A549 (cell line): ENCODE data around the gene PCED1B. TPM values are rescaled to one million over a fixed set of nuclear protein-coding genes. Genes with fewer than 3 reads are reported as not detected.

Experiments used
- ATAC-seq, 2 experiments: fragments of 200-7000 bp in 1 of 2; fragments of >200 bp in 1 of 2; cut with Nextera tagmentation in 1 of 2; cut with Tn5 transposase in 1 of 2; 3 replicates each; pipeline versions ENCODE4 v1.8.0 to v1.9.1; 2018 to 2020; ENCODE audit warnings: mild to moderate bottlenecking in 1 of 2, moderate library complexity in 1 of 2
- CTCF ChIA-PET: fragments of 300-600 bp; sonication (Branson Sonifier 250); formaldehyde crosslinking; extraction: SDS; loops from one replicate; lab custom pipeline; 2021; ENCODE audit warnings: antibody characterized with exemption, inconsistent platforms; lab: Yijun Ruan, JAX
- POLR2A ChIA-PET: fragments of 350-600 bp; formaldehyde crosslinking; extraction: SDS; loops from one replicate; lab custom pipeline; 2021; ENCODE audit warnings: antibody characterized with exemption, inconsistent platforms; lab: Yijun Ruan, JAX
- DNase-seq, 2 experiments: peaks; one replicate each; pipeline versions ENCODE4 v3.0.0 to v3.0.0-alpha.2; 2011 to 2016; ENCODE audit warnings: low read depth in 1 of 2, low spot score in 1 of 2
- FAIRE-seq: peaks from 2 replicates; lab custom pipeline; 2011; peaks lifted over from hg19 to GRCh38; lab: Jason Lieb, UNC
- H3K27ac ChIP-seq, 2 experiments: fragments of >200 bp; sonication (Bioruptor Twin); formaldehyde crosslinking; 3 replicates each; pipeline ENCODE4 v1.5.1; 2016 to 2017
- H3K4me1 ChIP-seq: fragments of >200 bp; sonication (Bioruptor Twin); formaldehyde crosslinking; 3 replicates; pipeline ENCODE4 v1.6.1; 2016
- H3K4me2 ChIP-seq: fragments of >200 bp; sonication (Bioruptor Twin); formaldehyde crosslinking; 3 replicates; pipeline ENCODE4 v1.6.1; 2016
- H3K4me3 ChIP-seq: fragments of >200 bp; sonication (Bioruptor Twin); formaldehyde crosslinking; 3 replicates; pipeline ENCODE4 v1.5.1; 2016
- H3K9me3 ChIP-seq: fragments of >200 bp; sonication (Bioruptor Twin); formaldehyde crosslinking; 3 replicates; pipeline ENCODE4 v1.6.1; 2016
- ATOH8 ChIP-seq: fragments of 250-450 bp; sonication (Bioruptor Pico); IDR thresholded peaks from 2 replicates; pipeline ENCODE4 v1.5.0; 2020; ENCODE audit warnings: low read depth, mild to moderate bottlenecking, moderate library complexity
- CBX2 ChIP-seq: fragments of 200-600 bp; sonication (generic); IDR thresholded peaks from 2 replicates; pipeline ENCODE4 v1.6.1; 2016; ENCODE audit warnings: low read depth, mild to moderate bottlenecking, borderline replicate concordance
- EHF ChIP-seq: fragments of 250-450 bp; sonication (Bioruptor Pico); IDR thresholded peaks from 2 replicates; pipeline ENCODE4 v1.5.0; 2020; ENCODE audit warnings: mild to moderate bottlenecking
- EP300 ChIP-seq, 2 experiments: fragments of >200 bp; sonication (Bioruptor Twin); formaldehyde crosslinking; IDR thresholded peaks; 2 replicates in 1 of 2; 3 replicates in 1 of 2; pipeline ENCODE4 v1.6.1; 2016 to 2017
- FOSB ChIP-seq: fragments of 250-450 bp; sonication (Bioruptor Pico); IDR thresholded peaks from 2 replicates; pipeline ENCODE4 v1.5.0; 2020; ENCODE audit warnings: mild to moderate bottlenecking, moderate library complexity
- FOSL2 ChIP-seq, 2 experiments: fragments of 450-650 bp in 1 of 2; fragments of >200 bp in 1 of 2; sonication (Bioruptor Twin) in 1 of 2; formaldehyde crosslinking; IDR thresholded peaks; 2 replicates each; pipeline versions ENCODE4 v1.5.0 to v1.6.1; 2016 to 2020; ENCODE audit warnings: mild to moderate bottlenecking in 1 of 2, moderate library complexity in 1 of 2
- FOXS1 ChIP-seq: fragments of 250-450 bp; sonication (Bioruptor Pico); IDR thresholded peaks from 2 replicates; pipeline ENCODE4 v1.5.0; 2020; ENCODE audit warnings: mild to moderate bottlenecking, moderate library complexity
- HDAC2 ChIP-seq: fragments of 200-600 bp; sonication (generic); IDR thresholded peaks from 2 replicates; pipeline ENCODE4 v1.6.1; 2016
- HEYL ChIP-seq: fragments of 250-450 bp; sonication (Bioruptor Pico); IDR thresholded peaks from 2 replicates; pipeline ENCODE4 v1.8.0; 2021; ENCODE audit warnings: mild to moderate bottlenecking, moderate library complexity
- HOXA7 ChIP-seq: fragments of 250-450 bp; sonication (Bioruptor Pico); IDR thresholded peaks from 2 replicates; pipeline ENCODE4 v1.5.0; 2020; ENCODE audit warnings: mild to moderate bottlenecking, moderate library complexity
- HOXB13 ChIP-seq: fragments of 250-450 bp; sonication (Bioruptor Pico); IDR thresholded peaks from 2 replicates; pipeline ENCODE4 v1.5.0; 2020; ENCODE audit warnings: low read depth, mild to moderate bottlenecking, moderate library complexity
- HOXB5 ChIP-seq: fragments of 250-450 bp; sonication (Bioruptor Pico); IDR thresholded peaks from 2 replicates; pipeline ENCODE4 v1.5.0; 2020; ENCODE audit warnings: mild to moderate bottlenecking, moderate library complexity
- JUN ChIP-seq, 2 experiments: fragments of >200 bp; sonication (Bioruptor Twin); formaldehyde crosslinking; IDR thresholded peaks; 2 replicates in 1 of 2; 3 replicates in 1 of 2; pipeline ENCODE4 v1.6.1; 2016 to 2017
- JUNB ChIP-seq: fragments of >200 bp; sonication (Bioruptor Twin); formaldehyde crosslinking; IDR thresholded peaks from 2 replicates; pipeline ENCODE4 v1.6.1; 2016
- KDM5A ChIP-seq: fragments of 200-600 bp; sonication (generic); IDR thresholded peaks from 2 replicates; pipeline ENCODE4 v1.6.1; 2016; ENCODE audit warnings: antibody characterized with exemption, mild to moderate bottlenecking
- MAZ ChIP-seq: fragments of 150-350 bp; IDR thresholded peaks from 2 replicates; pipeline ENCODE4 v1.6.1; 2014; ENCODE audit warnings: antibody characterized with exemption, low read depth, low read length, borderline replicate concordance
- NPAS2 ChIP-seq: fragments of 250-450 bp; sonication (Bioruptor Pico); IDR thresholded peaks from 2 replicates; pipeline ENCODE4 v1.8.0; 2022; ENCODE audit warnings: mild to moderate bottlenecking, moderate library complexity, borderline replicate concordance
- TFCP2L1 ChIP-seq: fragments of 250-450 bp; sonication (Bioruptor Pico); IDR thresholded peaks from 2 replicates; pipeline ENCODE4 v1.5.0; 2021; ENCODE audit warnings: mild to moderate bottlenecking
- TP53 ChIP-seq: fragments of 250-450 bp; sonication (Bioruptor Pico); IDR thresholded peaks from 2 replicates; pipeline ENCODE4 v1.5.0; 2021; ENCODE audit warnings: mild to moderate bottlenecking, moderate library complexity
- ZNF302 ChIP-seq: fragments of 250-450 bp; sonication (Bioruptor Pico); IDR thresholded peaks from 2 replicates; pipeline ENCODE4 v1.9.0; 2021; ENCODE audit warnings: inconsistent platforms, mild to moderate bottlenecking, moderate library complexity
- ZSCAN20 ChIP-seq: fragments of 250-450 bp; sonication (Bioruptor Pico); IDR thresholded peaks from 2 replicates; pipeline ENCODE4 v1.8.0; 2022; ENCODE audit warnings: mild to moderate bottlenecking, moderate library complexity
- WGBS: methylation state at CpG from one replicate; pipeline ENCODE4 v1.1.6; 2017; ENCODE audit errors: missing lambda C conversion rate; 5-methylcytosine and 5-hydroxymethylcytosine counted together
- polyA plus RNA-seq, 4 experiments: library from polyadenylated mRNA; depleted of rRNA in 3 of 4; stranded (reverse); fragments of >200 nt; fragmentation: RNase III in 1 of 4; extraction: RNeasy Plus Mini Kit Qiagen cat#74134 plus additional on column Dnase treatment in 1 of 4; gene quantifications; 2 replicates in 3 of 4; 3 replicates in 1 of 4; pipeline ENCODE4 v1.2.3, GENCODE V29; 2011 to 2017
- TF ChIP-seq, protein P1 (sequence below): fragments of 200-600 bp; sonication (generic); IDR thresholded peaks from 2 replicates; pipeline ENCODE4 v1.6.1; 2016; ENCODE audit warnings: antibody characterized with exemption, mild to moderate bottlenecking, moderate library complexity
- TF ChIP-seq, protein P2 (sequence below): fragments of 250-450 bp; sonication (Bioruptor Pico); IDR thresholded peaks from 2 replicates; pipeline ENCODE4 v1.5.0; 2021; ENCODE audit warnings: mild to moderate bottlenecking, moderate library complexity, borderline replicate concordance

Gene PCED1B
- polyA plus RNA-seq, 2 of the 4 experiments (the other 2 are of a cell fraction): 74.6 to 108 TPM

DNA sequence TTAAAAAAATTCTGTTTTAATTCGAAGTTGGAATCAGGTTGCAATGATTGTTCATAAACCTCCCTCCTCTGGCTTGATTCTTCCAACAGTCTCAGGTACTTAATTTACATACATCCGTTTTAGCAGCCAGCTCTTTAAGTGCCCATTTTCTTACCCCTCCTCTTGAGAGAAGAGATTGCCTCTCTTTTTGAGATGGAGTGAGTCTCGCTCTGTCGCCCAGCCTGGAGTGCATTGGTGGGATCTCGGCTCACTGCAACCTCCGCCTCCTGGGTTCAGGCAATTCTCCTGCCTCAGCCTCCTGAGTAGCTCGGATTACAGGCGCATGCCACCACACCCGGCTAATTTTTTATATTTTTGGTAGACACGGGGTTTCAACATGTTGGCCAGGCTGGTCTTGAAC is 146.8 kb downstream of the PCED1B start:
- Histone ChIP-seq H3K9me3 (0 out of 3 replicates have a peak, but pooled peaks cover 3% of the 10 kb centered on the region), H3K4me3 (peak overlapping the region; percentile 44), H3K4me2 (peak overlapping the region; percentile 80), H3K27ac (peak overlapping the region; percentile 91 to 98), H3K4me1 (peaks cover 73% of the 10 kb centered on the region)
- FAIRE-seq: no peak
- 79% methylated on average over 10 of the region's 10 CpGs for WGBS
- ChIA-PET POLR2A (interaction anchor here (0.6 to 6.8 kb wide), 7 partner anchors 19 to 194 kb away, joined by 3 to 90 read pairs (median 3); partner anchors contain the start of genes AMIGO2 and PCED1B), CTCF (interaction anchor here (0.6 to 1.4 kb wide), 7 partner anchors 9 to 459 kb away, joined by 3 to 6 read pairs (median 3); no protein-coding TSS in a partner anchor)
- DNase-seq: no peak
- TF ChIP-seq, protein P1, sequence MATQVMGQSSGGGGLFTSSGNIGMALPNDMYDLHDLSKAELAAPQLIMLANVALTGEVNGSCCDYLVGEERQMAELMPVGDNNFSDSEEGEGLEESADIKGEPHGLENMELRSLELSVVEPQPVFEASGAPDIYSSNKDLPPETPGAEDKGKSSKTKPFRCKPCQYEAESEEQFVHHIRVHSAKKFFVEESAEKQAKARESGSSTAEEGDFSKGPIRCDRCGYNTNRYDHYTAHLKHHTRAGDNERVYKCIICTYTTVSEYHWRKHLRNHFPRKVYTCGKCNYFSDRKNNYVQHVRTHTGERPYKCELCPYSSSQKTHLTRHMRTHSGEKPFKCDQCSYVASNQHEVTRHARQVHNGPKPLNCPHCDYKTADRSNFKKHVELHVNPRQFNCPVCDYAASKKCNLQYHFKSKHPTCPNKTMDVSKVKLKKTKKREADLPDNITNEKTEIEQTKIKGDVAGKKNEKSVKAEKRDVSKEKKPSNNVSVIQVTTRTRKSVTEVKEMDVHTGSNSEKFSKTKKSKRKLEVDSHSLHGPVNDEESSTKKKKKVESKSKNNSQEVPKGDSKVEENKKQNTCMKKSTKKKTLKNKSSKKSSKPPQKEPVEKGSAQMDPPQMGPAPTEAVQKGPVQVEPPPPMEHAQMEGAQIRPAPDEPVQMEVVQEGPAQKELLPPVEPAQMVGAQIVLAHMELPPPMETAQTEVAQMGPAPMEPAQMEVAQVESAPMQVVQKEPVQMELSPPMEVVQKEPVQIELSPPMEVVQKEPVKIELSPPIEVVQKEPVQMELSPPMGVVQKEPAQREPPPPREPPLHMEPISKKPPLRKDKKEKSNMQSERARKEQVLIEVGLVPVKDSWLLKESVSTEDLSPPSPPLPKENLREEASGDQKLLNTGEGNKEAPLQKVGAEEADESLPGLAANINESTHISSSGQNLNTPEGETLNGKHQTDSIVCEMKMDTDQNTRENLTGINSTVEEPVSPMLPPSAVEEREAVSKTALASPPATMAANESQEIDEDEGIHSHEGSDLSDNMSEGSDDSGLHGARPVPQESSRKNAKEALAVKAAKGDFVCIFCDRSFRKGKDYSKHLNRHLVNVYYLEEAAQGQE: no peak
- 0 out of 5 replicates have a peak, but pooled peaks of 1 of the 2 experiments have one; percentile 23 for TF ChIP-seq JUN (IDR thresholded peaks at IDR 0.05)
- peak; percentile 79; the same call in 1 of the 2 replicates for TF ChIP-seq HOXA7 (CRISPR knock-in tag)
- no peak for TF ChIP-seq JUNB
- no peak for TF ChIP-seq EP300 (IDR thresholded peaks at IDR 0.05)
- TF ChIP-seq CBX2: no peak
- TF ChIP-seq HOXB13 (CRISPR knock-in tag): peak; percentile 93
- peak; percentile 46; the same call in 1 of the 2 replicates for TF ChIP-seq NPAS2
- TF ChIP-seq TP53: 0 out of 2 replicates have a peak, but pooled peaks have one; percentile 58
- TF ChIP-seq ZSCAN20: no peak
- no peak for TF ChIP-seq FOSL2 (IDR thresholded peaks at IDR 0.05)
- peak; percentile 4; the same call in 1 of the 2 replicates for TF ChIP-seq FOSL2 (CRISPR knock-in tag; IDR thresholded peaks at IDR 0.05)
- peak; percentile 82; the same call in 1 of the 2 replicates for TF ChIP-seq FOSB
- 0 out of 2 replicates have a peak, but pooled peaks have one; percentile 47 for TF ChIP-seq TFCP2L1
- TF ChIP-seq HEYL (CRISPR knock-in tag): peak; percentile 78
- no peak for TF ChIP-seq KDM5A
- TF ChIP-seq MAZ: no peak
- 0 out of 2 replicates have a peak, but pooled peaks have one; percentile 64 for TF ChIP-seq FOXS1 (CRISPR knock-in tag)
- TF ChIP-seq HDAC2: no peak
- TF ChIP-seq ATOH8 (CRISPR knock-in tag): peak; percentile 94
- peak; percentile 64; the same call in 1 of the 2 replicates for TF ChIP-seq ZNF302 (CRISPR knock-in tag)
- peak; percentile 94 for TF ChIP-seq EHF (CRISPR knock-in tag)
- TF ChIP-seq, protein P2, sequence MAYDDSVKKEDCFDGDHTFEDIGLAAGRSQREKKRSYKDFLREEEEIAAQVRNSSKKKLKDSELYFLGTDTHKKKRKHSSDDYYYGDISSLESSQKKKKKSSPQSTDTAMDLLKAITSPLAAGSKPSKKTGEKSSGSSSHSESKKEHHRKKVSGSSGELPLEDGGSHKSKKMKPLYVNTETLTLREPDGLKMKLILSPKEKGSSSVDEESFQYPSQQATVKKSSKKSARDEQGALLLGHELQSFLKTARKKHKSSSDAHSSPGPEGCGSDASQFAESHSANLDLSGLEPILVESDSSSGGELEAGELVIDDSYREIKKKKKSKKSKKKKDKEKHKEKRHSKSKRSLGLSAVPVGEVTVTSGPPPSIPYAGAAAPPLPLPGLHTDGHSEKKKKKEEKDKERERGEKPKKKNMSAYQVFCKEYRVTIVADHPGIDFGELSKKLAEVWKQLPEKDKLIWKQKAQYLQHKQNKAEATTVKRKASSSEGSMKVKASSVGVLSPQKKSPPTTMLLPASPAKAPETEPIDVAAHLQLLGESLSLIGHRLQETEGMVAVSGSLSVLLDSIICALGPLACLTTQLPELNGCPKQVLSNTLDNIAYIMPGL (CRISPR knock-in tag): 0 out of 2 replicates have a peak, but pooled peaks have one; percentile 26
- peak; percentile 90; the same call in 1 of the 2 replicates for TF ChIP-seq HOXB5 (CRISPR knock-in tag)
- no peak for ATAC-seq
